AG08396 (cell line): ENCODE measurements around the gene RGP1.

Experiments used
- DNase-seq: peaks from one replicate; pipeline ENCODE4 v3.0.0; 2012; ENCODE audit warnings: low spot score, mixed read lengths

Gene RGP1

GRCh38 chr9:35748858-35749514 is at the start of gene RGP1, which contains the start of gene GBA2:
RGP1 (plus strand) TSS chr9:35749287; CDS start chr9:35749756, 469 bp downstream.
GBA2 (minus strand) TSS chr9:35749228; CDS start chr9:35748704, 524 bp downstream.
- peak; percentile 86 for DNase-seq

- no peak for DNase-seq
These were observed 49.1 kb upstream of the RGP1 start for GRCh38 chr9:35700031-35700430.

- DNase-seq: no peak
These were observed 48.1 kb upstream of the RGP1 start for GRCh38 chr9:35700942-35701341.

GRCh38 chr9:35702696-35703095 is 46.4 kb upstream of the RGP1 start:
- no peak for DNase-seq

- DNase-seq: no peak
These were observed 45.0 kb upstream of the RGP1 start for GRCh38 chr9:35703906-35704672.

- no peak for DNase-seq
These were observed 43.7 kb upstream of the RGP1 start for GRCh38 chr9:35705372-35705771.

GRCh38 chr9:35705836-35706430 is 43.2 kb upstream of the RGP1 start:
- DNase-seq: no peak

GRCh38 chr9:35706951-35707350 is 42.1 kb upstream of the RGP1 start:
- no peak for DNase-seq

- no peak for DNase-seq
These were observed 40.9 kb upstream of the RGP1 start for GRCh38 chr9:35708146-35708545.

- DNase-seq: no peak
These were observed 38.1 kb upstream of the RGP1 start for GRCh38 chr9:35710818-35711500.

- DNase-seq: no peak
These were observed 37.3 kb upstream of the RGP1 start for GRCh38 chr9:35711501-35712428.

GRCh38 chr9:35712762-35713400 is 36.2 kb upstream of the RGP1 start:
- DNase-seq: no peak

GRCh38 chr9:35713578-35713977 is 35.5 kb upstream of the RGP1 start:
- DNase-seq: no peak

GRCh38 chr9:35714123-35714522 is 35.0 kb upstream of the RGP1 start:
- no peak for DNase-seq

- no peak for DNase-seq
These were observed 34.4 kb upstream of the RGP1 start for GRCh38 chr9:35714579-35715252.

GRCh38 chr9:35716230-35716629 is 32.9 kb upstream of the RGP1 start:
- no peak for DNase-seq

GRCh38 chr9:35717132-35717870 is 31.8 kb upstream of the RGP1 start:
- DNase-seq: no peak

GRCh38 chr9:35718721-35719511 is 30.2 kb upstream of the RGP1 start:
- no peak for DNase-seq

- DNase-seq: no peak
These were observed 29.5 kb upstream of the RGP1 start for GRCh38 chr9:35719546-35719945.
